ENCODE results near the gene HLA-F.

GRCh38 chr6:29755295-29755871, 32.1 kb downstream of the HLA-F start:
- TF ChIP-seq POLR2AphosphoS5 (IDR thresholded peaks at IDR 0.05; ENCODE audit: borderline replicate concordance, low read depth, low read length) (no peak), EZH2 (IDR thresholded peaks at IDR 0.05) (no peak)

All from SK-N-MC (cell line).